Fibroblast of skin of right biceps (primary cell): ENCODE results near the gene NRG3.

Source experiments
- DNase-seq: peaks from one replicate; pipeline ENCODE4 v3.0.0-alpha.2; 2013

The NRG3 gene

DNA sequence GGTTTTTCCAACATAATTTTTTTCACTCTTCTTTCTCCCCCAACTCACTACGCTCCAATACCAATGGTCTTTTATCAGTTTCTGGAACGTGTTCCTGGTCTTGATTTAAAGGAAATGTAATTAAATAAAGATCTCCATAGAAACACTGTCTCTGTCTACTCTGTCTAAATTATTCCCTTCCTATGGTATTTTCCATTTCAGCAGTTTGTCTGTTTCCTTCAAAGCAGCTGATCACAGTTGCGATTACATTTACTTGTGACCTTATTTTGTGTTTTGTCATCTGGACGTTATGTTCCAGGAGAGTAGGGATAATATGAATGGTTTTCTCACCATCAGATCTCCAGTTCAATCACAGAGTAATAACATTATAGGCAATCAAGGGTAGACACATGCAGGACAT lies 359.2 kb downstream of the NRG3 start:
- DNase-seq: no peak

DNA sequence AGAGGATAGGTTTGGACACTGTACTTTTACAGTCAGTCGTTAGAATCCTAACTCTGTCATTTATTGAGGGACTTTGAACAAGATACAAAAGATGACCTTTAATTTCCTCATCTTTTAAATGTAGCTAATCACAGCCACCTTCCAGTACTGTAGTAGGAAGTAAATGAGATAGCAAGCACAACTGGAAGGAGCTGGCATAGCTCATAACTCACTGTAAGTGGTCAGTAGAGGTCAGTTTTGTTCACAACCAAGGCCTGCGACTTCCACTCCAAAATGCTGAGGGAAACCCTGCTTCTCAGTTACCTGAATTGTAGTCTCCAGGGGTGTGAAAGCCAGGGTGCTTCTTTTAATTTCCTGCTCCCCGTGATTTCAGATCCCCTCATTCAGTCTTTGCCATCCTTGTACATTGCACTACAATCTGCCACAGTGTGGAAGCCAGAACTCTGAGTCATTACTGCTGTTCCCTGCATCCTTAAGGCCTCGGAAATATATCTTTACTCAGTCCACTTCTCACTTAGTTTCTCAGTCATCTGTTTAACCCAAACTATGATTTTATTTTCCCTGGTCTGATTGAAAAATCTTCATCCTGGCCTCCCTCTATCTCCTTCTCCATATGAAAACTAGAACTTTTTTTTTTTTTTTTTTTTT lies 361.2 kb downstream of the NRG3 start:
- DNase-seq: no peak

DNA sequence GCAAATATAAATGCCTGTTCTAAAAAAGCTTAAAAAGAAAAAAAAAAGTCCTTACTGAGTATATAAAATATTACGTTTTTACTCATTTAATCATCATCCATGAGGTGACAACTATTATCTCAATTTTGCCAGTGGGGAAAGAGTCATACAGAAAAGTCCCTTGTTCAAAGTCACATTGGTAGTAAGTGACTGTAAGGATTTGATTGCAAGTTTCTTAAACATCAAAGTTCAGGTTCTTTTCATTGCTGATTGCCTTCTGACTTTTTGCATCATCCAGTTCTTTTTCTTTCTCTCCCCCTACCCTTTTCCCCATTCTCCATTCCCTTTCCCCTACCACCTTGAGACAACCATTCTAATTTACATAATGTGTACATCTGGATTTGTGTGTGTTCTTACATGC lies 363.3 kb downstream of the NRG3 start:
- DNase-seq: no peak

DNA sequence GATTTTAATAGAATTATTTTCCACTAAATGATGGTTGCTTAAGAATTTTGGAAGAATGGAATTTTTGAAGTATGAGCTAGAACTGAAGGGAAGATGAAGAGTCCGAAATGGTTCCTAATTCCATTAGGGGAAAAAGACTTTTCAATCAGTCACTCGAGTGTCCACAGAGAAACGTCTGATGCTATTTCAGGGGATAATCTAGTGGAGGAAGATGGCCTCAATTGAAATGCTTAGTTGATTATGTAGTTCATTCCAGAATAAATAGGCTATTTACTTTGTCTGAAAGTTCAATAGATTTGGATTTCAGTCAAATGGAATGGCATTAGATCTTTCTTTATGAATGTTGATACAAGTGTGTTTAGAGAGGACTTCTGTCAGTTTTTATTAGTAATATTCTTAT lies 365.4 kb downstream of the NRG3 start:
- no peak for DNase-seq

DNA sequence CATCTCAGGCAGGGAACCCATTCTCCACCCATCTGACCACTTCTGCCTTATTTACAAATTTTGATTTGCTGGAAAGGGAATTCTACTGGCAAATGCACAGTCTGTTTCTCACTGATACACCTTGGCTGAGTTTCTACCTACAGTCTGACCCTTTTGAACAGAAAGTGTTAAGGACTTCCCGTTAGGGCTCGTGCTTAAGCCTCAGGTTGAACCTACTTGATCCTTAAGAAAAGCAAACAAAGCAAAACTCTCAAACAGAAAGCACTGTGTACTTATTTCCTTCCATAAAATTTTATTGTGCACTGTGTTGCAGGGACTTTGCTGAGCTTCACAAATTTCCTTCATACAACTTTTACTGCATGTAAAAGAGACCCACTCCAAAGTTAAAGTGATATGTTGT lies 367.8 kb downstream of the NRG3 start:
- no peak for DNase-seq

DNA sequence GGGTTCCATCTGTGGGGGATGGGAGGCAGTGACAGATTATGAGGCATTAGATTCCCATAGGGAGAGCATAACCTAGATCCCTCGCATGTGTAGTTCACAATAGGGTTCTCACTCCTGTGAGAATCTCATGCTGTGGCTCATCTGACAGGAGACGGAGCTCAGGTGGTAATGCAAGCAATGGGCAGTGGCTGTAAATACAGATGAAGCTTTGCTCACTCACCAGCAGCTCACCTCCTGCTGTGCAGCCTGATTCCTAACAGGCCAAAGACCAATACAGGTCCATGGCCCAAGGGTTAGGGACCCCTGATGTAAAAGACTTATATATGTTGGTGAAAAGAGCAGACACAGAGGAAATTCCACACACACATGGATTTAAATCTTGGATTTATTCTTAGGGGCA lies 370.2 kb downstream of the NRG3 start:
- no peak for DNase-seq

DNA sequence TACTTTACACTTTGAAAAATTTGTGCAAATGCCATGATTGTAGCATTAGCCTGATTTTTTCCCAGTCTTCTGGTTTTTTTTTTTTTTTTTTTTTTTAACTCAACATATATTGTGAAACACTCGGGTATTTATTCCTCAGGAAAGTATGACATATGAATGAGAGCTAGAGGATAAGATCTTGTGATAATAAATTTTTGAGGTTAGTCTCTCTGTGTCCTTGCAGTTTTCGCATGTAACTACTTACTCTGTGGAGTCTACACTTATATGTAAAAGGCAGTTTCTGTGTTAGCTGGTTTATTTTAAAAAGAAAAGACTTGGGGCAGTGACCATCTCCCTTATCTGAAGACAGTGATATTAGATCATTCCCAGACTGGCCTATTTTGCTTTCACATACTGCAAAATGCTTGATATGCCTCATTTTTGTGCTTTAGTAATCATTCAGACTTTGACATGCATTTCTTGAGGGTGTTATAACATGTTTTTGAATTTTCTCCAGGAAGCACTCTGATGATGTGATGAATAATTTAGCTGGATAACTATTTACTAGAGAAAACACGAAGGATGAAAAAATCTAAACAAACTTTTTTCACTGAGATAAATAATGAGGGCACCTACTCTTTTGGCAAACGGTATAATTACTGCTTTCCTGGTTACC lies 371.0 kb downstream of the NRG3 start:
- DNase-seq: peak; percentile 12

DNA sequence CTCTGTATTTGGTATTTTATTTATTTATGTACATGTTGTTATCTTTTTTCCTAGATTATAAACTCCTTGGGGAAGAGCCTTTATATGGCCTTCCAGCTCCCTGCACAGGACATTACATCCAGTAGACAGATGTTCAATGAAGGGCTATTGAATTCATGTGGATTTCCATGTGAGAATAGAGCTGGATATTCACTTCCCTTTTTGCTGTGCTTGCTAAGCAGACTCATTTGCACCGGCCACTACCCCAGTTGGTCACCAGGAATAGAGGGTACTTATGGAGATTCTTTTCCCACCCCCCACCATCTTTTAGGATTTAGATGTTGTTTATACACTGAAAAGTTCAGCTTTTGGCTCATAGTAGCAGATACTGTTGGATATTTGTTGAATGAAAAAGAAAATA lies 374.1 kb downstream of the NRG3 start:
- DNase-seq: no peak

DNA sequence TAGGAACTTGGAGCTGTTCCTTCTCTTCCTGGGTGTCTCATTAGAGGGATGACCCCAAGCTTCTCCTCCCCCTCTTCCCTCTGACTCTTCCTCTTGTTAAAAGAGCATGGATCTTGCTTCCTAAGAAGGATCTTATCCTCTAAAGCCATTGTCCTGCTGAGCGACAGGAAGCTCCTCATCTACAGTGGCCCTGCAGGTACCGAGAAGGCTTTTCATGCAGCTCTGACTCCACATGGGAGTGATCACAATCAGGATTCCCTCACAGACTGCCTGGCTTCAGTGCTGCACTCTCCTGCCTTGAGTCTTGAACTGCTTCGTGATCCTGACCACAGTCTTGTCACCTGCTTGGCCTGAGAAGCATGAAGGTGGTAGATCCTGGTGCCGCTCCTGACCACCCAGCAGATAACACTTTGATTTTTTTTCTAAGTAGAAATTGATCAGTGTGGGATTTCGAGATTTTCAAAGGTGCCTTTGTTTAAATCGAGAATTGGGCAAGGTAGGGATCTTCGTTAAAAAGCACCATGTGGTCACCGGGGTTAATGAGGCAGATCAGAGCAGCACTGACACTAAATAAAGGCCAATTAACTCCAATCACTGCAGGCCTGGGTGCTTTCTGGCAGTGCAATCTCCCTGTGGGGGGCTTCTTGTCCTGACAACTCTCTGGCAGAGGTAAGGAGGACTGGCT lies 376.4 kb downstream of the NRG3 start:
- DNase-seq: no peak

DNA sequence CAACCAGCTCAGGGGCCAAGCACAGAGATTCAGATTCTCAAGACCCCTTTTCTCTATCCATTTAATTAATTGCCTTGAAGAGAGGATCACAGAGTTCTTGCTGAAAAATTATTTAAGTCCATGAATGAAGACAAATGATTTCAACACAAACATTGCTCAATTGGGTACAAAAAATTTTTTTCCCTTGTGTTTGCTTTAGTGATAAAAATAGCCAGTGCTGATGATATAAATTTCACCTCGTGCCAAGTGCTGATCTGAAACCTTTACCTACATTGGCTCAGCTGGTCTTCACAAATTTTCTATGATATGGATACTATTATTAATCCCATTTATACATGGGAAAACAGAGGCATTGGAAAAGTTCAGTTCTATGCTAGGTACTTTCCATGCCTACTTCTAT lies 377.1 kb downstream of the NRG3 start:
- DNase-seq: no peak

DNA sequence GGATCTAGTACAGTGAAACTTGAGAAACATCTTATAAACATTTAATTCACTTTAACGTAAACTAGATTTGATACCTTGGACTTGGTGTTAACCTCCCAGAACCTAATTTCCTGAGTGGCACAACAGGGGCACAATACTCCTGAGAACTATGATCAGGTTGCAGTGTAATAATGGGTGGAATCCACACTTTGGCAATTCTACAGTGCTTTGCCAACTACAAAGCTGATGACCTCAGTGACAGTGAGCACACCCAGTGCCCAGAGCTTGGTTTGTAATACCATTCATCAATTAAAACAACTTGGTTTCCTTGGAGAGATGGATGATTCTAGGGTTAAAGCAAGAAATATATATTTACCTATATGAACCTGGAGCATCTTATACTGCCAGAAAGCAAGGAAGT lies 379.2 kb downstream of the NRG3 start:
- DNase-seq: no peak

DNA sequence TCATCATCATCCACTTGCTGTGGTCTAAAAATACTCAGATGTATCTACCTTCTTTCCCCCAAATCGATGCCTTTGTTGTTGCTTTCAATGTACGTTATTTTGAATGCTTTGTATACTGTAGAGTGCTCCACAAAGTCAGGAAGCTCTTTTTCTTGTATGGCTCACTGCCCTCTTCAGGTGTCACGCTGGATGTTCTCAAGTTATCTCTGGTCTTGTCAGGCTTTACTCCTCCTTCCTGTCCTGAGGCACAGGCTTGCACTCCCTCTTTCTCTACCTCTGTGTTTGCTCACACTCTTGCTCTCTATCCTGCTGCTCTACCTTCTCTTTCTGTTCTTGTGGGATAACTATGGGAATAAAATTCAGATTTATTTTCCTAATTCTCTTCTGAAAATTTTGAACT lies 381.3 kb downstream of the NRG3 start:
- no peak for DNase-seq

DNA sequence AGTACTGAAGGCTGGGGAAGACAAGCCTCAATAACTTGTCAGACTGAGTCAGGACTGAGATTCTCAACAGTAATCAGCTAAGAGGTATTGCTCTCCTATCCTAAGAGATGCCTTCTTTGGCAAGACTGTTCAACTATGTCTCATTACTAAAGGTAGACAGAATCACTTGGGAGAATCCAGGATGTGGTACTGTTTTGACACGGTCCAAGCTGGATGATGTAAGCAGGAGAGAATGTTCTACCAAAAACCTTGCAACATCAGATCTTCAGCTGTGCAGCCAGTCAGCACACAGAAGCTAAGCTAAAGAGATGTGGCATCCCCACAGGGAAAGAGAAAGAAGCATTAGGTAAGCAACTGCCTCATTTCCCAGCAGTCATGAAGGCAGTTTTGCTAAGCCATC lies 391.4 kb downstream of the NRG3 start:
- DNase-seq: peak; percentile 78

DNA sequence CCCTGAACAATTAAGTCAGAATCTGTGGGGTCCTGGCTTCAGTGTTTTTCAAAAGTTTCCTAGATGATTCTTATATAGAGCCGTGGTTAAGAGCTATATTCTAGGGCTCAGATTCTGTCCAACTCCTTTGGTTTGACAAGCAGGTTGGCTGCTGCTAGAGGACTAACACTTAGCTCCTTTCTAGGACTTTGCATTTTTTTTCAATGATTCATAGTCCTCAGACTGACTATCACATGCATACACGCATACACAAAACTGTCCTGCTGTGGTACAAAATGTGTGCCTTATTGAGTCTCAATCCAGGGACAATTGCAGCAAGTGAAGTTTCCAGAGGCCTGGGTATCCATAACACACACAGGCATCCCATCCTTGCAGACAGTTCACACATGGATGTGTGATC lies 392.0 kb downstream of the NRG3 start:
- DNase-seq: peak; percentile 65

DNA sequence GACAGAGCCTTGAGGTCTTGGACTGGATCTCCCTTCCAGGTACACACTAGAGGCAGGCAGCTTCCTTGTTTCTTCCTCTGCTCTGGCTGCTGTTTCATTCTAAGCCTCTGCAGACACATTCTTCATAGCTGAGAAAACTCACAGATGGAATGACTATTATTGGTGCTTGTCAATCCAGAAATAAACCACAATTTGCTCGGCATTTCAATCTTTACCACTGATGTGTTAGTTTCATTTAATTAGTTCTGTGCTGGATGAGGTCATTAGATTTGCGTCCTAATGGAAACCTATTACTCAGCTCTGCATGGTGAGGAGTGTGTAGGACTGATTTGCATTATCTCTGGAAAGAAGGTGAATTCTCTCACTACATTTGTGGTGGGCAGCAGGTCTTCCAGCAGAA lies 392.5 kb downstream of the NRG3 start:
- peak; percentile 53 for DNase-seq

DNA sequence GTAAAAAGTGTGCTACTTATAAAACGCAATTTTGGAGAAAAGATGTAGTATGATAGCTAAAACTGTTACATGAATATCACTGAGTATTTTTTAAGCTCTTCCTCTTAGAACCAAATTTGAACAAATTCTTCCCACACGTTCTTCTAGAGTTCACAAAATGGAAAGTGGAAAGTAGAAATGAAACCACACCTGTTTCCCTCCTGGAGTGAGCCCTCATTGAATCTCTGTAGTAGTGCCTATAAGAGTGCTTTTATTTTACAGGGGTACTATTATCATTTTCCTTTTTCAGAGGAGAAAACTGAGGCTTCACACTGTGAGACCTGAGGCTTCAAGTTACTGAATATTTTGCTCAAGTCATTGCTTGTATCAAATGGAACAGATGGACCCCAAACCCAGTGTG lies 393.0 kb downstream of the NRG3 start:
- DNase-seq: no peak

DNA sequence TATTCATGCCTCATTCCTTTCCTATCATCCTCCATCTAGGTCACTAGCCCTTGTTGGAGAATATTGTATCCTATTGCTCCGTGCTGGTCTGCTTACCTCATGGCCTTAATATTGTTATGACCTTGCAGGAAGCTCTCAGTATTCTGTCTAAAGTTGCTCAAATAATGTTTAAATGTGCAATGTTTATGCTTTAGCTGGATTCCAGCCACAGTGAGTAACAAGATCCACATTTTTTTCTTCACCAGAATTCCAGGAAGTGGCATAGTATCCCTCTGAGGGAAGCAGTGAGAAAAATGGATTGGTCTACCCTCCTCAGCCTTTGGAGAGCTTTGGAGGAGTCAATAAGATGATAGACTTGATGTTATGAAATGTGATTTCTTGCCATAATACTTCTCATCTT lies 402.6 kb downstream of the NRG3 start:
- peak; percentile 58 for DNase-seq

DNA sequence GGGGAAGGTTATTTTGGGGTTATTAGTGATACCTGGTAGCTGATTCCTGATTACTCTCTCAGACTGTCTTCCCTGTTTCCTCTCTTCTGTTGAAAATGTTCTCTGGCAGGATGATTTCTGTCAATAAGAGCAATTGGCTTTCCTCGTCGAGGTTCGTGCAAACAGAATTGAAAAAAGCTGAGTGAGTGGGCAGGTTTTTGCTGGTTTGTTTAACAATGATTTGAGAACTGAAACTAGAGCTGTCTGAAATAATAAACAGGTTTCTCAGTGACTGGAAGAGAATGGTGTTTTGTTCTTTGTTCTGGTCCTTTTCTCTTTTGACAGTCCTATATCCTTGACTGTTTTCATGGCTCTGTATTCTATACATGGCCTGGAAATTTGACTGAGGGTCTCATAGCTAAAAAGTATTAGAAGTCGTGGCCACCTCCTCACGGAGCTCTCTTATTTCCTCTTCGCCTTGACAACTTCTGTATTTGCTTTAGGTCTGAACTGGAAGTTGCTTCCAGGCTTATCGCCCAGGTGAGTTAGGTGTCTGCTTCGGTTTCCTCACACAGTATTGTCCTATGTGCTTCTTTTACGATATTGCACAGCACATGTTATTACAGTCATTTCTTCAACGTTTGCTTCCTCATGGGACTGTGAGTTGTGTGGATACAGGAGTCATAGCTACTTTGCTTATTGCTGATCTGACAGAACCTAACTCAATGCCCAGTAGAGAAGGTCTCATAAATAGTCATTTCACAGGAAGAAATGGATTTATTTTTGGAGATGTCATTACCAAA lies 403.6 kb downstream of the NRG3 start:
- DNase-seq: no peak

DNA sequence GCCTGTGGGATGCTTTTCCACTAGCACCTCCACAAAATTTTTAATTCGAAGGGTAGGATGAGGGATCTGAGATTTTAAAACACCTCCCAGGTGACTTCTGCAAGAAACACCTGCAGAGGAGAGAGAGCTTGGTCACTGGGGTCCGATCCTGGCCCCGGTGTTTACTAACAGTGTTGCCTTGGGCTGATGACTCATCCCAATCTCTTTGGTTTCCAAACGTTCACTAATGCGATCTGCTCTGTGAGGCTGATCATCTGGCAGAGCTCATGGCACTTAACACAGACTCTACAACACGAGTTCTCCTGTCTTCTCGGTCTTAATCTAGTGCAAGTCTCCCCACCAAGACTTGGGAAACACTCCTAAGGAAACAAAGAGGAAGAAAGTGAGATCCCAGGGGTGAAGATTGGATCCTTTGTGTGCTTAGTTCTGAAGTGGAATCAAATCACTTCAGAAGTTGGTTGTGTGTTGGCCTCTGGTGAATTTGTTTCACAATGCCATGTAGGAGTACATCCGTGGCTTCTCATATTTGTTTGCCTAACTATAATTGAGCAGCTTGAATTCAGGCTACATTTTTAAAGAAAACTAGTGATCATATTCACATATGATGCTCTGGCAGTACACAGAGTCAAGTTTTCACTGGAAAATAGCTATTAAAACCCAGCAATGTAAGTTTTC lies 407.9 kb downstream of the NRG3 start:
- DNase-seq: no peak

DNA sequence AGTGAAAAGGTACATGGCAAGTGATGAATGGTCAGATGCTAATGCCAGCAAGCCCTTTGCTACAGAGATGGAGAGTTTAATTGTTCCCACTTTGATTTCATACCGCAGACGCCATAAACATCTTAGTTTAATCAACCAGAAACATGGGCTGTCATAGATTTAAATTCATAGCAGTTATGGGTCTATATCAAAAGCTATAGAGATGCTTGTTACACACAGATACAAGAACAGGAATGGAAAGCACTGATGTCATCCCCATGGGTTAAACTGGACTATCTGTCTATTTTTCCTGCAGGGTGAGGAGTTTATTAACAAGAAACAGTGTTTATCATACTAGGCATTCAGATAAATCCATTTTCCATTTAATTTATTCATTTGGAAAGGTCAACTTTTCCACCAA lies 409.2 kb downstream of the NRG3 start:
- DNase-seq: no peak

DNA sequence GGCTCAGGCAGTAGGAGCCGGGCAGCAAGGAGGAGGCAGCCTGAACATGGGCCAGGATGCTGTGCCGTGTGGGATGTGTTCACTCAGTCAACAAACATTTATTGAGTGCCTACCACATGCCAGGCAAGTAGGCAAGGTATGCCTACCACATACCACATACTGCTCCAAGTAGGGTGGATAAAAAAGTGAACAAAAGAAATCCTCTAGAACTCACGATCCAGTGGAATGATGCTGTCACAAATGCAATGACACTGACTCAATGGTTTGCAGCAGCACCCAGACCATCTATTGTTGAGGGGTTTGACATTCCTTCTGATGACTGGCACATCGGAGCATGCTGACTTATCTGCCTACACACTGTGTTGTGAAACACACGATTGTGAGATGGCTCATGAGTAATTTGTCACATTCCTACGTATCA lies 413.5 kb downstream of the NRG3 start:
- DNase-seq: peak; percentile 81

DNA sequence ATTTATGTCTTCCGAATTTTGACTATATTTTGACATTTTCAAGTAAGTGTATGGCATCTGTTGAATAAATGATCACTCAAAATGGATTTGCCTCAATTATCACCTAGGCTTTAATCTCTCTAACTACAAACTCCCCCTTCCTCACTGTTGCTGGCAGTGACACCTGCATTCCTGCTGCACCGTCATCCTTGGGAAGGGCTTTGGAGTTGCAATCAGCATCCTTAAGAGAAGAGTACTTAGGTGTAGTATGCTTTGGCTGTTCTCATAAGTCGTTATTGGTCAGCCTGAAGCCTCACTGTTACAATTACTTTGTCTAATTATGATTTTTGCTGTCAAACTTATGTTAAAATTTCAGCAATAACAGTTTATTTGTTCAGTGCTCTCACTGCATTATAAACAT lies 415.0 kb downstream of the NRG3 start:
- DNase-seq: no peak

DNA sequence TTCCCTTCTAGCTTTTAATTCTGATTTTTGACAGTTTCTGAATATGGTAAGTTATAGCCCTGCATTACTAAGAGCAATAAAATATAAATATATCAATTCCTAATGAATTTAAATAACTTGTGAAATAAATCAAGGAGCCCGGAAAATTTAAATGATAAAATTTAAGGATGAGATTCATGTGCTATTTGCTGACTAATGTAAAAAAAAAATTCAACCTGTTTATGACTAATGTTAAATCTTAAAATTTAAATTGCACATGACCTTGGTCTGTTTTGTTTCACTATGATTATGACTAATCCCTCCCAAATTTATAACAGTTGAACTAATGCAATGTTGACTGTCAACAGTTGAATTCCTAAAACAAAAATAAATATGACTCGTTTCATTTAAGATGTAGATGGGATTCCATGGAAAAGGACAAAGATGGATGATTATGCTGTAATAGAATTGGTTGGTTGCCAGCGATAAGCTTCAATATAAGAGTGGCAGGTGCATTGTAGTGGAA lies 419.9 kb downstream of the NRG3 start:
- DNase-seq: no peak
